Epithelial cell of proximal tubule (primary cell): Measurements from ENCODE around the gene ZNF33A. TPM values are rescaled to one million over a fixed set of nuclear protein-coding genes. Genes with fewer than 3 reads are reported as not detected.
"Not testable (repeated sequence)": the region's sequence is repeated elsewhere in the genome, so short reads cannot be mapped to it uniquely, and the experiment has no call there.

Source experiments
- DNase-seq: peaks from one replicate; pipeline ENCODE4 v3.0.0-alpha.2; 2011; ENCODE audit warnings: low read depth
- H3K4me3 ChIP-seq: 2 replicates; pipeline ENCODE4 v1.5.1; 2011; ENCODE audit warnings: low read depth, mild to moderate bottlenecking, low read length
- CTCF ChIP-seq: conservative IDR thresholded peaks from 2 replicates; pipeline ENCODE4 v1.5.1; 2012; ENCODE audit warnings: low read depth, mild to moderate bottlenecking, low read length
- total RNA-seq: library from RNA; depleted of rRNA; stranded (reverse); fragments of >200 nt; gene quantifications from 2 replicates; pipeline ENCODE4 v1.2.3, GENCODE V29; 2015

ZNF33A gene
- total RNA-seq, 1 donor from 2014 or later = 14.0 TPM

GRCh38 chr10:38072552-38072951 is 62.1 kb downstream of the ZNF33A start:
- DNase-seq = no peak
- no peak for TF ChIP-seq CTCF
- no peak overlapping the region for H3K4me3 ChIP-seq

- H3K4me3 ChIP-seq = no peak overlapping the region
- TF ChIP-seq CTCF = no peak
Observed at GRCh38 chr10:38076687-38077086, 66.2 kb downstream of the ZNF33A start.

GRCh38 chr10:38093318-38093717 is 82.8 kb downstream of the ZNF33A start:
- peak overlapping the region; percentile 70 for H3K4me3 ChIP-seq

More at GRCh38 chr10:38076687-38077086, 66.2 kb downstream of the ZNF33A start:
- no peak for DNase-seq

GRCh38 chr10:38093816-38094157 is 83.3 kb downstream of the ZNF33A start:
- TF ChIP-seq CTCF = no peak
- H3K4me3 ChIP-seq = peak overlapping the region; percentile 70
- no peak for DNase-seq

More at GRCh38 chr10:38093318-38093717, 82.8 kb downstream of the ZNF33A start:
- not testable (repeated sequence) for DNase-seq

GRCh38 chr10:38094158-38094926 is 83.9 kb downstream of the ZNF33A start, which contains the start of gene ZNF37A:
Gene ZNF37A, plus strand, starts transcription at chr10:38094337. Its CDS starts 2,281 bp downstream, at chr10:38096618.
- DNase-seq = peak; percentile 82
- peak within 1 kb of the TSS; percentile 70 for H3K4me3 ChIP-seq
- TF ChIP-seq CTCF = no peak

GRCh38 chr10:38094927-38095574 is 84.6 kb downstream of the ZNF33A start:
- DNase-seq = no peak
- peak overlapping the region; percentile 70 for H3K4me3 ChIP-seq
- no peak for TF ChIP-seq CTCF

- no peak overlapping the region for H3K4me3 ChIP-seq
- DNase-seq = no peak
- no peak for TF ChIP-seq CTCF
Observed at GRCh38 chr10:38102880-38103279, 92.4 kb downstream of the ZNF33A start.
